ENCODE measurements around the gene JAM2. TPM values are rescaled to one million over a fixed set of nuclear protein-coding genes. Genes with fewer than 3 reads are reported as not detected.

Gene JAM2
- total RNA-seq, 2 experiments from 2014 or later = 0.07 to 0.27 TPM

DNA sequence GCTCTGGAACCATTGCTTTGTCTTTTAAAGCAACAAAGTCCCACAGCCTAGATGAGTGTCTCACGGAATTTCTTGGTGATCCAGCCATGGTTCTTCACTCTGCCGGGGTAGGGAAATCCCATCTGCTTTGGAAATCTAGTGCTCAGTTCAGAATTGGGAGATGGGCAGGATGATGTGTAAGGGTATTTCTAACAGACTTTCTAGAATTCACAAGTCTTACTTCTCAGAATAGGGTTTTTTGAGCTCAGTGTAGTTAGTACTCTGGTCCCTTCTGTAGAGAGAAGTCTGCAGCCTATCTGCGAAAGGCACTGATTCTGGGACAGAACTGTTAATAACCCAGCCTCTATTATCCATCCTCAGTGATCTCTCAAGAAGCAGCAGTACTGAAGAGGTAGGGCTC lies 121.0 kb downstream of the JAM2 start:
- intact Hi-C loops (cut with micrococcal nuclease) = no loop called here
- Mint-ChIP-seq H3K36me3 (ENCODE audit: low read depth) (peaks cover 44% of the 10 kb centered on the region), H3K27me3 (ENCODE audit: low read depth) (no peaks in the 10 kb centered on the region), H3K9me3 (no peaks in the 10 kb centered on the region), H3K4me3 (no peak overlapping the region), H3K4me1 (ENCODE audit: low read depth) (peaks cover 21% of the 10 kb centered on the region), H3K27ac (peak overlapping the region; percentile 36)
- CTCF ChIA-PET = interaction anchor here (1.7 kb wide), 1 partner anchor 41 kb away, joined by 6 read pairs; no protein-coding TSS in a partner anchor
- DNase-seq = no peak

- Mint-ChIP-seq H3K27me3 (ENCODE audit: low read depth) (no peaks in the 10 kb centered on the region), H3K4me3 (no peak overlapping the region), H3K4me1 (ENCODE audit: low read depth) (peaks cover 21% of the 10 kb centered on the region), H3K36me3 (ENCODE audit: low read depth) (peaks cover 44% of the 10 kb centered on the region), H3K27ac (no peak overlapping the region), H3K9me3 (no peaks in the 10 kb centered on the region)
- intact Hi-C loops (cut with micrococcal nuclease) = no loop called here
- no peak for DNase-seq
- CTCF ChIA-PET = interaction anchor here (1.0 to 1.7 kb wide), 2 partner anchors 30 to 41 kb away, joined by 3 to 6 read pairs; no protein-coding TSS in a partner anchor
Measured at GRCh38 chr21:25760677-25761076, 121.6 kb downstream of the JAM2 start.

DNA sequence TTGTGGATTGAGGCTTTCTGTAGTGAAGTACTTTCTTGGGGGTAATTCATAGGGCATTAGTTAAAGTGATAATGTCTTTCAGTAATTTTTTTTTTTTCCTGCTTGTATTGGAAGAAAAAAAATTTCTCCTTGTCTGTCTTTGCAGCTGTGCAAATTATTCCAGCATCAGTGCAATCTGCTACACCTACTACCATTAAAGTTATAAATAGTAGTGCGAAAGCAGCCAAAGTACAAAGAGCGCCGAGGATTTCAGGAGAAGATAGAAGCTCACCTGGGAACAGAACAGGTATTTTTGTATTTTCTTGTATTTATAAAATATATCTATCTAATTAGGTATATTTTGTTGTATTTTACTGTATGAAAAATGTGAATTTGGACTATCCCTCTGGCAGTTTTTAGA lies 125.0 kb downstream of the JAM2 start:
- H3K36me3 Mint-ChIP-seq (ENCODE audit: low read depth) = peaks cover 30% of the 10 kb centered on the region
- no peaks in the 10 kb centered on the region for H3K9me3 Mint-ChIP-seq
- H3K4me1 Mint-ChIP-seq (ENCODE audit: low read depth) = peaks cover 13% of the 10 kb centered on the region
- H3K4me3 Mint-ChIP-seq = no peak overlapping the region
- no peak for DNase-seq
- CTCF ChIA-PET = no interaction called here
- H3K27ac Mint-ChIP-seq = no peak overlapping the region
- intact Hi-C loops (cut with micrococcal nuclease) = no loop called here
- no peaks in the 10 kb centered on the region for H3K27me3 Mint-ChIP-seq (ENCODE audit: low read depth)

Other genes with a start within 250 kb of the JAM2 start
- gene MRPL39, start 31.8 kb upstream of the JAM2 start, total RNA-seq = 10 to 100 TPM; 71.4 to 75.8 TPM
- gene ATP5PF, start 95.6 kb downstream of the JAM2 start, total RNA-seq = 100 to 1,000 TPM; 124 to 132 TPM
- gene GABPA, start 95.7 kb downstream of the JAM2 start, total RNA-seq = 10 to 100 TPM; 18.5 to 21.2 TPM